ENCODE data around the gene IGFBP4. TPM values are rescaled to one million over a fixed set of nuclear protein-coding genes. Genes with fewer than 3 reads are reported as not detected.

Gene IGFBP4
- polyA plus RNA-seq, 1 of the 3 experiments (the other 2 are of a cell fraction) = 128 TPM

DNA sequence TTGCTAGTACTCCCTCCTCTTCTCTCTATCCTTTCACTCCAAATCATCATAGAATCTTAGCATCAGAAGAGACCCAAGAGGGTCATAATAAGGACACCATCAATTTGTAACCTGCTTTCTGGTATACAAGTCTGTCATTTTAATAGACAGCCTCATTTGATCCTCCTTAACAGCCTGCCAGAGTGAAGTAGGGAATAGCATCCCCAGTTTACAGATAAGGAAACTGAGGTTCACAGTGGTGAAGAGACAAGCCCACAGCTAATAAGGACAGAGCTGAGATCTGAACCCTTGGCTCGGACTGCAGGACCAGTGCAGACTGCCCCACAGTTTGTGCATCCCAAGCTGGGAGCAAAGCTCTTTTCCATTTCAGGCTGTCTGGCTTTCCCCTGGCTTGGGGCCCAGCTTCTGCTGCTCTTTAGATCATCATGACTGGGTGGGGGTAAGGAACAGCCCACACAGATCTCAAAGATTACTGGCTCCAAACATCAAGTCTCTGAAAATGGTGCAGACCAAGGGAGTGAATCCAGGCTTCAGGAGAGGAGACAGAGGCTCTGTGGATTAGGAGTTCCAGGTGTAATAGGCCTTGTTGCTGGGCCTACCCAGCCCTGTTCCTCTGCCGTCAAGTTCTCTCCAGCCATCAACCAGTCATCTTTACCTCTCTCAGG lies 10.3 kb upstream of the IGFBP4 start:
- ChIA-PET CTCF (interaction anchor here (0.9 to 7.2 kb wide), 18 partner anchors 8 to 127 kb away, joined by 3 to 42 read pairs (median 6); partner anchors contain the start of gene TOP2A), POLR2A (interaction anchor here (0.9 to 1.4 kb wide), 3 partner anchors 9 to 57 kb away, joined by 3 to 5 read pairs (median 4); partner anchors contain the start of gene TOP2A)
- Histone ChIP-seq H2AFZ (ENCODE audit: low read depth) (peak overlapping the region; percentile 86), H3F3A (replicated peaks; ENCODE audit: insufficient read depth) (no peaks in the 10 kb centered on the region), H3K4me2 (peak overlapping the region; percentile 42; the same call in 1 of the 2 replicates), H3K27me3 (ENCODE audit: insufficient read depth) (no peaks in the 10 kb centered on the region), H3K4me3 (ENCODE audit: low read depth in 2 of 2, low read length in 1 of 2) (no peak overlapping the region), H3K9me2 (no peaks in the 10 kb centered on the region), H3K9me3 (no peaks in the 10 kb centered on the region), H3K36me3 (replicated peaks in 1 of 2; ENCODE audit: control insufficient read depth in 1 of 2, insufficient read depth in 2 of 2, low read length in 1 of 2) (no peaks in the 10 kb centered on the region), H3K27ac (ENCODE audit: low read depth in 2 of 2, low read length in 1 of 2) (peak overlapping the region; percentile 48 to 99), H3K79me2 (ENCODE audit: insufficient read depth) (no peaks in the 10 kb centered on the region), H3K9ac (0 out of 2 replicates have a peak overlapping the region, but pooled peaks have one; percentile 1), H4K20me1 (ENCODE audit: insufficient read depth) (no peaks in the 10 kb centered on the region), H3K4me1 (ENCODE audit: control insufficient read depth in 1 of 2, insufficient read depth in 2 of 2, low read depth in 1 of 2, low read length in 1 of 2) (peaks cover 9 to 34% of the 10 kb centered on the region in 2 experiments; a peak in 3 of 4 replicates)
- peak; percentile 69 for DNase-seq
- no CpG with 5 or more reads among the region's 2 CpGs for WGBS (ENCODE audit: low lambda C conversion rate)
- 0 out of 2 replicates have a peak, but pooled peaks have one; percentile 26 for TF ChIP-seq FOXJ3 (CRISPR knock-in tag; IDR thresholded peaks at IDR 0.05)
- no peak for TF ChIP-seq GABPA (IDR thresholded peaks at IDR 0.05; ENCODE audit: low read depth)
- TF ChIP-seq NFIC (IDR thresholded peaks at IDR 0.05; ENCODE audit: borderline replicate concordance) = peak; percentile 76
- no peak for TF ChIP-seq SMC3 (IDR thresholded peaks at IDR 0.05; ENCODE audit: low read depth, low read length)
- TF ChIP-seq MEF2A (IDR thresholded peaks at IDR 0.05; ENCODE audit: borderline replicate concordance, low read depth) = no peak
- no peak for TF ChIP-seq NRF1 (IDR thresholded peaks at IDR 0.05; ENCODE audit: low read depth, low read length)
- no peak for TF ChIP-seq SIN3A (IDR thresholded peaks at IDR 0.05; ENCODE audit: borderline replicate concordance, low read depth, low read length)
- TF ChIP-seq, protein P1, sequence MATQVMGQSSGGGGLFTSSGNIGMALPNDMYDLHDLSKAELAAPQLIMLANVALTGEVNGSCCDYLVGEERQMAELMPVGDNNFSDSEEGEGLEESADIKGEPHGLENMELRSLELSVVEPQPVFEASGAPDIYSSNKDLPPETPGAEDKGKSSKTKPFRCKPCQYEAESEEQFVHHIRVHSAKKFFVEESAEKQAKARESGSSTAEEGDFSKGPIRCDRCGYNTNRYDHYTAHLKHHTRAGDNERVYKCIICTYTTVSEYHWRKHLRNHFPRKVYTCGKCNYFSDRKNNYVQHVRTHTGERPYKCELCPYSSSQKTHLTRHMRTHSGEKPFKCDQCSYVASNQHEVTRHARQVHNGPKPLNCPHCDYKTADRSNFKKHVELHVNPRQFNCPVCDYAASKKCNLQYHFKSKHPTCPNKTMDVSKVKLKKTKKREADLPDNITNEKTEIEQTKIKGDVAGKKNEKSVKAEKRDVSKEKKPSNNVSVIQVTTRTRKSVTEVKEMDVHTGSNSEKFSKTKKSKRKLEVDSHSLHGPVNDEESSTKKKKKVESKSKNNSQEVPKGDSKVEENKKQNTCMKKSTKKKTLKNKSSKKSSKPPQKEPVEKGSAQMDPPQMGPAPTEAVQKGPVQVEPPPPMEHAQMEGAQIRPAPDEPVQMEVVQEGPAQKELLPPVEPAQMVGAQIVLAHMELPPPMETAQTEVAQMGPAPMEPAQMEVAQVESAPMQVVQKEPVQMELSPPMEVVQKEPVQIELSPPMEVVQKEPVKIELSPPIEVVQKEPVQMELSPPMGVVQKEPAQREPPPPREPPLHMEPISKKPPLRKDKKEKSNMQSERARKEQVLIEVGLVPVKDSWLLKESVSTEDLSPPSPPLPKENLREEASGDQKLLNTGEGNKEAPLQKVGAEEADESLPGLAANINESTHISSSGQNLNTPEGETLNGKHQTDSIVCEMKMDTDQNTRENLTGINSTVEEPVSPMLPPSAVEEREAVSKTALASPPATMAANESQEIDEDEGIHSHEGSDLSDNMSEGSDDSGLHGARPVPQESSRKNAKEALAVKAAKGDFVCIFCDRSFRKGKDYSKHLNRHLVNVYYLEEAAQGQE (IDR thresholded peaks at IDR 0.05; ENCODE audit: low read depth, low read length) = no peak
- TF ChIP-seq, protein P2, sequence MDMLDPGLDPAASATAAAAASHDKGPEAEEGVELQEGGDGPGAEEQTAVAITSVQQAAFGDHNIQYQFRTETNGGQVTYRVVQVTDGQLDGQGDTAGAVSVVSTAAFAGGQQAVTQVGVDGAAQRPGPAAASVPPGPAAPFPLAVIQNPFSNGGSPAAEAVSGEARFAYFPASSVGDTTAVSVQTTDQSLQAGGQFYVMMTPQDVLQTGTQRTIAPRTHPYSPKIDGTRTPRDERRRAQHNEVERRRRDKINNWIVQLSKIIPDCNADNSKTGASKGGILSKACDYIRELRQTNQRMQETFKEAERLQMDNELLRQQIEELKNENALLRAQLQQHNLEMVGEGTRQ (IDR thresholded peaks at IDR 0.05; ENCODE audit: borderline replicate concordance, low read depth, low read length) = no peak
- peak; percentile 40 for TF ChIP-seq TCF12 (IDR thresholded peaks at IDR 0.05)
- TF ChIP-seq YY1 (IDR thresholded peaks at IDR 0.05; ENCODE audit: low read depth) = no peak
- no peak for TF ChIP-seq EZH2phosphoT487 (IDR thresholded peaks at IDR 0.05; ENCODE audit: borderline replicate concordance, low read depth)
- no peak for TF ChIP-seq MAX (IDR thresholded peaks at IDR 0.05; ENCODE audit: low read depth)
- peak in 1 of 2 experiments; percentile 55; a peak in 2 of 4 replicates for TF ChIP-seq EP300 (IDR thresholded peaks at IDR 0.05; ENCODE audit: borderline replicate concordance in 1 of 2, low read depth in 1 of 2, low read length in 1 of 2)
- no peak for TF ChIP-seq RFX5 (IDR thresholded peaks at IDR 0.05; ENCODE audit: low read length)
- TF ChIP-seq RAD21 (IDR thresholded peaks at IDR 0.05; ENCODE audit: low read length) = no peak; the same call in 1 of the 2 replicates
- peak; percentile 90 for TF ChIP-seq GATA2 (CRISPR knock-in tag; IDR thresholded peaks at IDR 0.05)
- TF ChIP-seq, protein P3, sequence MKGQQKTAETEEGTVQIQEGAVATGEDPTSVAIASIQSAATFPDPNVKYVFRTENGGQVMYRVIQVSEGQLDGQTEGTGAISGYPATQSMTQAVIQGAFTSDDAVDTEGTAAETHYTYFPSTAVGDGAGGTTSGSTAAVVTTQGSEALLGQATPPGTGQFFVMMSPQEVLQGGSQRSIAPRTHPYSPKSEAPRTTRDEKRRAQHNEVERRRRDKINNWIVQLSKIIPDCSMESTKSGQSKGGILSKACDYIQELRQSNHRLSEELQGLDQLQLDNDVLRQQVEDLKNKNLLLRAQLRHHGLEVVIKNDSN (IDR thresholded peaks at IDR 0.05; ENCODE audit: borderline replicate concordance, low read depth) = no peak
- peak; percentile 32 for TF ChIP-seq CHD2 (IDR thresholded peaks at IDR 0.05; ENCODE audit: low read length, partially characterized antibody)
- TF ChIP-seq RCOR1 (IDR thresholded peaks at IDR 0.05; ENCODE audit: low read length) = peak; percentile 68
